ENCODE data around the gene LRRC8C.
A peak's percentile ranks its signal among the peaks of the same experiment; 100 is the strongest.

LRRC8C gene

GRCh38 chr1:89686520-89686919, 53.6 kb downstream of the LRRC8C start:
- Histone ChIP-seq H3K9ac (ENCODE audit: low read length in 5 of 5) (no peak overlapping the region), H3K36me3 (ENCODE audit: control insufficient read depth in 5 of 5, insufficient read depth in 5 of 5, low read length in 5 of 5) (peaks cover 8 to 32% (median 21%) of the 10 kb centered on the region in 5 donors), H3K27me3 (ENCODE audit: control insufficient read depth in 5 of 5, insufficient read depth in 4 of 5, low read length in 5 of 5) (no peaks in the 10 kb centered on the region), H3K9me3 (ENCODE audit: control insufficient read depth in 5 of 5, low read length in 5 of 5) (no peaks in the 10 kb centered on the region), H3K4me3 (ENCODE audit: low read depth in 1 of 5, low read length in 5 of 5) (no peak overlapping the region), H3K4me1 (ENCODE audit: control insufficient read depth in 5 of 5, insufficient read depth in 5 of 5, low read length in 5 of 5) (peaks cover 2 to 8% (median 8%) of the 10 kb centered on the region in 5 donors), H3K27ac (ENCODE audit: low read depth, low read length) (no peak overlapping the region)

- Histone ChIP-seq H3K9me3 (ENCODE audit: control insufficient read depth in 5 of 5, low read length in 5 of 5) (no peaks in the 10 kb centered on the region), H3K36me3 (ENCODE audit: control insufficient read depth in 5 of 5, insufficient read depth in 5 of 5, low read length in 5 of 5) (peaks cover 8 to 32% (median 21%) of the 10 kb centered on the region in 5 donors), H3K27ac (ENCODE audit: low read depth, low read length) (no peak overlapping the region), H3K27me3 (ENCODE audit: control insufficient read depth in 5 of 5, insufficient read depth in 4 of 5, low read length in 5 of 5) (no peaks in the 10 kb centered on the region), H3K4me3 (ENCODE audit: low read depth in 1 of 5, low read length in 5 of 5) (no peak overlapping the region), H3K4me1 (ENCODE audit: control insufficient read depth in 5 of 5, insufficient read depth in 5 of 5, low read length in 5 of 5) (peaks cover 2 to 10% (median 9%) of the 10 kb centered on the region in 5 donors), H3K9ac (ENCODE audit: low read length in 5 of 5) (no peak overlapping the region)
Measured at GRCh38 chr1:89687254-89687653, 54.3 kb downstream of the LRRC8C start.

DNA sequence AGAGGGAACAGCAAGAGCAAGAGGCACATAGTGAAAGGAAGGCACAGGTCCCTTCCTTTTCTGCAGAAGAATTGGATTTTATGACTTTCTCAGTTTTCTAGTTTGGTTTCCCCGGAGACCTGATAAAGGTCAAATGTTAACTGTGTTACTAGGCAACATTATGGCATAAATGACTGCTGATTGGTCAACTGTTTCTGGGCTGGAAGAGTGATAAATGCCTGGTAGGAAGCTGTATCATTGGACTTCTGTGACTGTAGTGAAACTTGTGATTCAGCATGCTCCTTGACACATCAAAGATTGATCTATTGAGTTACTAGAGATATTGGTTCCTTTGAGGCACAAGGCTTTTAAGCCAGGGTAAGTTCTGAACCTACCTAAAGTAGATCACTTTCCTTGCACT, 55.7 kb downstream of the LRRC8C start:
- Histone ChIP-seq H3K27me3 (ENCODE audit: control insufficient read depth in 5 of 5, insufficient read depth in 4 of 5, low read length in 5 of 5) (no peaks in the 10 kb centered on the region), H3K9ac (ENCODE audit: low read length in 5 of 5) (no peak overlapping the region), H3K36me3 (ENCODE audit: control insufficient read depth in 5 of 5, insufficient read depth in 5 of 5, low read length in 5 of 5) (peaks cover 8 to 32% (median 21%) of the 10 kb centered on the region in 5 donors), H3K4me1 (ENCODE audit: control insufficient read depth in 5 of 5, insufficient read depth in 5 of 5, low read length in 5 of 5) (peaks cover 2 to 23% (median 17%) of the 10 kb centered on the region in 5 donors), H3K27ac (ENCODE audit: low read depth, low read length) (no peak overlapping the region), H3K9me3 (ENCODE audit: control insufficient read depth in 5 of 5, low read length in 5 of 5) (no peaks in the 10 kb centered on the region), H3K4me3 (ENCODE audit: low read depth in 1 of 5, low read length in 5 of 5) (no peak overlapping the region)

GRCh38 chr1:89689234-89689633, 56.3 kb downstream of the LRRC8C start:
- H3K9ac ChIP-seq (ENCODE audit: low read length in 5 of 5), result no peak overlapping the region
- H3K4me1 ChIP-seq (ENCODE audit: control insufficient read depth in 5 of 5, insufficient read depth in 5 of 5, low read length in 5 of 5), result peaks cover 2 to 29% (median 21%) of the 10 kb centered on the region in 5 donors
- H3K27me3 ChIP-seq (ENCODE audit: control insufficient read depth in 5 of 5, insufficient read depth in 4 of 5, low read length in 5 of 5), result no peaks in the 10 kb centered on the region
- H3K9me3 ChIP-seq (ENCODE audit: control insufficient read depth in 5 of 5, low read length in 5 of 5), result no peaks in the 10 kb centered on the region
- H3K4me3 ChIP-seq (ENCODE audit: low read depth in 1 of 5, low read length in 5 of 5), result no peak overlapping the region
- no peak overlapping the region for H3K27ac ChIP-seq (ENCODE audit: low read depth, low read length)
- H3K36me3 ChIP-seq (ENCODE audit: control insufficient read depth in 5 of 5, insufficient read depth in 5 of 5, low read length in 5 of 5), result peaks cover 8 to 32% (median 21%) of the 10 kb centered on the region in 5 donors

- no peaks in the 10 kb centered on the region for H3K9me3 ChIP-seq (ENCODE audit: control insufficient read depth in 5 of 5, low read length in 5 of 5)
- H3K9ac ChIP-seq (ENCODE audit: low read length in 5 of 5), result no peak overlapping the region
- H3K27ac ChIP-seq (ENCODE audit: low read depth, low read length), result no peak overlapping the region
- no peaks in the 10 kb centered on the region for H3K27me3 ChIP-seq (ENCODE audit: control insufficient read depth in 5 of 5, insufficient read depth in 4 of 5, low read length in 5 of 5)
- peaks cover 8 to 32% (median 21%) of the 10 kb centered on the region in 5 donors for H3K36me3 ChIP-seq (ENCODE audit: control insufficient read depth in 5 of 5, insufficient read depth in 5 of 5, low read length in 5 of 5)
- H3K4me3 ChIP-seq (ENCODE audit: low read depth in 1 of 5, low read length in 5 of 5), result no peak overlapping the region
- H3K4me1 ChIP-seq (ENCODE audit: control insufficient read depth in 5 of 5, insufficient read depth in 5 of 5, low read length in 5 of 5), result peaks cover 2 to 38% (median 23%) of the 10 kb centered on the region in 5 donors
Measured at GRCh38 chr1:89690595-89690994, 57.7 kb downstream of the LRRC8C start.

- Histone ChIP-seq H3K9ac (ENCODE audit: low read length in 5 of 5) (no peak overlapping the region), H3K36me3 (ENCODE audit: control insufficient read depth in 5 of 5, insufficient read depth in 5 of 5, low read length in 5 of 5) (peaks cover 8 to 24% (median 10%) of the 10 kb centered on the region in 5 donors), H3K27ac (ENCODE audit: low read depth, low read length) (peak overlapping the region; percentile 52)
Measured at GRCh38 chr1:89692601-89693521, 59.9 kb downstream of the LRRC8C start.

DNA sequence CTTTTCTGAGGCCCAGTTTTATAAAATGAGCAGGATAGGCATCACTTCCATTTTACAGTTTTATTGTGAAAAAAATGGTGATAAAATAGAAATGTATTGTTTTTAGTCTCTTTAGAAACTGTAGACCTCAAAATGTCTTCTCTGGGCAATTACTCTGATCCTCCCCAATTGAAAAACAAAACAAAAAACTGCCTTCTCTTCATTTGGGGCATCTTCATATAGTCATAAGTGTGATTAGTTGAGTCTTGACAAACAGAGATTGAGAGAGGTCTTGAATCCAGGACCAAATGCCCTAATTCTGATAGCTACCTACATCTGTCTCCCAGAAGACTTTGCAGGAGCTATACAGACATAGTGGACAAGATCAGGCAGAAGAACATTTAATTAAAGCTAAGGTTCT, 62.9 kb downstream of the LRRC8C start:
- Histone ChIP-seq H3K9me3 (ENCODE audit: control insufficient read depth in 5 of 5, low read length in 5 of 5) (no peaks in the 10 kb centered on the region), H3K27me3 (ENCODE audit: control insufficient read depth in 5 of 5, insufficient read depth in 4 of 5, low read length in 5 of 5) (no peaks in the 10 kb centered on the region), H3K27ac (ENCODE audit: low read depth, low read length) (no peak overlapping the region), H3K4me3 (ENCODE audit: low read depth in 1 of 5, low read length in 5 of 5) (no peak overlapping the region), H3K36me3 (ENCODE audit: control insufficient read depth in 5 of 5, insufficient read depth in 5 of 5, low read length in 5 of 5) (peaks cover 0 to 12% (median 0%) of the 10 kb centered on the region in 5 donors), H3K4me1 (ENCODE audit: control insufficient read depth in 5 of 5, insufficient read depth in 5 of 5, low read length in 5 of 5) (peaks cover 0 to 59% (median 20%) of the 10 kb centered on the region in 5 donors), H3K9ac (ENCODE audit: low read length in 5 of 5) (no peak overlapping the region)

More at GRCh38 chr1:89692601-89693521, 59.9 kb downstream of the LRRC8C start:
- Histone ChIP-seq H3K4me1 (ENCODE audit: control insufficient read depth in 5 of 5, insufficient read depth in 5 of 5, low read length in 5 of 5) (peaks cover 2 to 48% (median 23%) of the 10 kb centered on the region in 5 donors), H3K27me3 (ENCODE audit: control insufficient read depth in 5 of 5, insufficient read depth in 4 of 5, low read length in 5 of 5) (no peaks in the 10 kb centered on the region), H3K9me3 (ENCODE audit: control insufficient read depth in 5 of 5, low read length in 5 of 5) (no peaks in the 10 kb centered on the region), H3K4me3 (ENCODE audit: low read depth in 1 of 5, low read length in 5 of 5) (no peak overlapping the region)

DNA sequence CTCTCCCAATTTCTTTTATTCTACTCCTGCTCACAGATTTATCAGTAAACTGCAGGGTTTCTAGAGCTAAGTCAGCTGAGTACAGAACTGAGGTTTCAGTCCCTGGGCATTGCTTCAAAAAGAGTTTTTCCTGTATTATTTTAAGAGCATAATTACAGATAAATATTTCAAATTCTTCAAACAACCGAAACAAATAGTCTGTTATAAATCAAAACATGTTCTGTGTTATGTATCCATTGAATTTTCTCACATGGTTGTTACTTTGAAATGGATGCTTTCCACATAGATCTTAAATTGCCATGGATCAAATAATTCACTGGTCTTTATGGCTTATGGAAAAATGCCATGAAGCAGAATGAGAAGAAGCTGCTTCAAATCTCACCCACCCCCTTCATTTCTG, 64.5 kb downstream of the LRRC8C start:
- peaks cover 0 to 12% (median 0%) of the 10 kb centered on the region in 5 donors for H3K36me3 ChIP-seq (ENCODE audit: control insufficient read depth in 5 of 5, insufficient read depth in 5 of 5, low read length in 5 of 5)
- no peak overlapping the region for H3K4me3 ChIP-seq (ENCODE audit: low read depth in 1 of 5, low read length in 5 of 5)
- no peaks in the 10 kb centered on the region for H3K27me3 ChIP-seq (ENCODE audit: control insufficient read depth in 5 of 5, insufficient read depth in 4 of 5, low read length in 5 of 5)
- H3K27ac ChIP-seq (ENCODE audit: low read depth, low read length), result peak overlapping the region; percentile 17
- no peak overlapping the region for H3K9ac ChIP-seq (ENCODE audit: low read length in 5 of 5)
- H3K4me1 ChIP-seq (ENCODE audit: control insufficient read depth in 5 of 5, insufficient read depth in 5 of 5, low read length in 5 of 5), result peaks cover 0 to 51% (median 18%) of the 10 kb centered on the region in 5 donors
- H3K9me3 ChIP-seq (ENCODE audit: control insufficient read depth in 5 of 5, low read length in 5 of 5), result no peaks in the 10 kb centered on the region

- H3K27me3 ChIP-seq (ENCODE audit: control insufficient read depth in 5 of 5, insufficient read depth in 4 of 5, low read length in 5 of 5), result no peaks in the 10 kb centered on the region
- H3K4me3 ChIP-seq (ENCODE audit: low read depth in 1 of 5, low read length in 5 of 5), result no peak overlapping the region
- no peak overlapping the region for H3K9ac ChIP-seq (ENCODE audit: low read length in 5 of 5)
- peak overlapping the region; percentile 17 for H3K27ac ChIP-seq (ENCODE audit: low read depth, low read length)
- H3K36me3 ChIP-seq (ENCODE audit: control insufficient read depth in 5 of 5, insufficient read depth in 5 of 5, low read length in 5 of 5), result peaks cover 0 to 12% (median 0%) of the 10 kb centered on the region in 5 donors
- H3K4me1 ChIP-seq (ENCODE audit: control insufficient read depth in 5 of 5, insufficient read depth in 5 of 5, low read length in 5 of 5), result peaks cover 0 to 44% (median 11%) of the 10 kb centered on the region in 5 donors
- no peaks in the 10 kb centered on the region for H3K9me3 ChIP-seq (ENCODE audit: control insufficient read depth in 5 of 5, low read length in 5 of 5)
Measured at GRCh38 chr1:89698020-89698560, 65.2 kb downstream of the LRRC8C start.

DNA sequence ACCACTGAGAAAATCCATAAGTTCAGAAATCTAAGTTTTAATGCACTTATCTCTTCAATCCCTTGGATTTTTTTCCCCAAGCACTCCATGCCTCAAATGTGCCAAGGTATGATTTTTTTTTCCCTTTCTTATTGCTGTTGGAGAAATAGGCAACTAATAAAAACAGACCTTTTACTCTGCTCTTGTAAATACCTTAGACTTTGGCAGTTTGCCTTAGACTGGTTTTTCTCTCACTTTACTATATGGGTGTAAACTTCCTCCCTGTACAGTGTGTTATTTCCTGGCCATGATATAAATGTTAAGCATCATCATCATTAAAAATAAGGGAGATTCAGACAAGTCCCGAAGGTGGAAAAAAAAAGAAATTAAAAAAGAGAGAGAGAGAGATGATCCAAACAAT, 65.7 kb downstream of the LRRC8C start:
- H3K4me1 ChIP-seq (ENCODE audit: control insufficient read depth in 5 of 5, insufficient read depth in 5 of 5, low read length in 5 of 5), result peaks cover 0 to 41% (median 6%) of the 10 kb centered on the region in 5 donors
- peaks cover 0 to 12% (median 0%) of the 10 kb centered on the region in 5 donors for H3K36me3 ChIP-seq (ENCODE audit: control insufficient read depth in 5 of 5, insufficient read depth in 5 of 5, low read length in 5 of 5)

More for the DNA sequence above, 65.7 kb downstream of the LRRC8C start:
- Histone ChIP-seq H3K9ac (ENCODE audit: low read length in 5 of 5) (no peak overlapping the region), H3K27ac (ENCODE audit: low read depth, low read length) (peak overlapping the region; percentile 14), H3K4me3 (ENCODE audit: low read depth in 1 of 5, low read length in 5 of 5) (no peak overlapping the region), H3K27me3 (ENCODE audit: control insufficient read depth in 5 of 5, insufficient read depth in 4 of 5, low read length in 5 of 5) (no peaks in the 10 kb centered on the region), H3K9me3 (ENCODE audit: control insufficient read depth in 5 of 5, low read length in 5 of 5) (no peaks in the 10 kb centered on the region)

Measured in subcutaneous abdominal adipose tissue (tissue), 5 donors.